ENCODE results near the gene MYL3. TPM values are rescaled to one million over a fixed set of nuclear protein-coding genes. Genes with fewer than 3 reads are reported as not detected.

Gene MYL3
- total RNA-seq, 4 donors from 2014 or later: 4.9 to 9.6 (median 6.0) TPM; not detected in 1

DNA sequence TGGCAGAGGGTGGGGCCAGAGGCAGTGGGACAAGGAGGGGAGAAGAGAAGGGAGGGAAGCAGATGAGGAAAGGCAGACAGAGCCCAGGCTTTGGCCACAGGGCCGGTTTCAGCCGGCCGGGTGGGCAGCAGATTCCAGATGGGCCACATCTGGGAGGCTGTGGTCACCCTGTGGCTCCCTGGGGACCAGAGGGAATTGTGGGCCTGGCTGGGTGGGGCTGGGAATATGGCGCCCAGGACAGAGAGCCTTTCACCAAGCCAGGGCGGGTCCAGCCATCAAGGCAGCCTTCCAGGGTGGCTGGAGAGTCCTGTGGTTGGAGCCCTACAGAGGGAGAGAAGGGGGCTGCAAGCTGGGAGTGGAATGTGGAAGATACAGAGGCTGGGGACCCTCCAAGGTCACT is 33.1 kb upstream of the MYL3 start:
- H3K4me1 ChIP-seq: peaks cover 0 to 28% of the 10 kb centered on the region in 2 donors
- TF ChIP-seq, protein P1, sequence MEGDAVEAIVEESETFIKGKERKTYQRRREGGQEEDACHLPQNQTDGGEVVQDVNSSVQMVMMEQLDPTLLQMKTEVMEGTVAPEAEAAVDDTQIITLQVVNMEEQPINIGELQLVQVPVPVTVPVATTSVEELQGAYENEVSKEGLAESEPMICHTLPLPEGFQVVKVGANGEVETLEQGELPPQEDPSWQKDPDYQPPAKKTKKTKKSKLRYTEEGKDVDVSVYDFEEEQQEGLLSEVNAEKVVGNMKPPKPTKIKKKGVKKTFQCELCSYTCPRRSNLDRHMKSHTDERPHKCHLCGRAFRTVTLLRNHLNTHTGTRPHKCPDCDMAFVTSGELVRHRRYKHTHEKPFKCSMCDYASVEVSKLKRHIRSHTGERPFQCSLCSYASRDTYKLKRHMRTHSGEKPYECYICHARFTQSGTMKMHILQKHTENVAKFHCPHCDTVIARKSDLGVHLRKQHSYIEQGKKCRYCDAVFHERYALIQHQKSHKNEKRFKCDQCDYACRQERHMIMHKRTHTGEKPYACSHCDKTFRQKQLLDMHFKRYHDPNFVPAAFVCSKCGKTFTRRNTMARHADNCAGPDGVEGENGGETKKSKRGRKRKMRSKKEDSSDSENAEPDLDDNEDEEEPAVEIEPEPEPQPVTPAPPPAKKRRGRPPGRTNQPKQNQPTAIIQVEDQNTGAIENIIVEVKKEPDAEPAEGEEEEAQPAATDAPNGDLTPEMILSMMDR (IDR thresholded peaks at IDR 0.05): no peak
- TF ChIP-seq POLR2A (IDR thresholded peaks at IDR 0.05): no peak
- H3K27ac ChIP-seq: no peak overlapping the region
- no peaks in the 10 kb centered on the region for H3K27me3 ChIP-seq
- no peaks in the 10 kb centered on the region for H3K36me3 ChIP-seq
- no peak for DNase-seq
- no peaks in the 10 kb centered on the region for H3K9me3 ChIP-seq
- no peak overlapping the region for H3K4me3 ChIP-seq
- intact Hi-C loops (cut with DNase I; ENCODE audit: low total_unique reads): no loop called here

DNA sequence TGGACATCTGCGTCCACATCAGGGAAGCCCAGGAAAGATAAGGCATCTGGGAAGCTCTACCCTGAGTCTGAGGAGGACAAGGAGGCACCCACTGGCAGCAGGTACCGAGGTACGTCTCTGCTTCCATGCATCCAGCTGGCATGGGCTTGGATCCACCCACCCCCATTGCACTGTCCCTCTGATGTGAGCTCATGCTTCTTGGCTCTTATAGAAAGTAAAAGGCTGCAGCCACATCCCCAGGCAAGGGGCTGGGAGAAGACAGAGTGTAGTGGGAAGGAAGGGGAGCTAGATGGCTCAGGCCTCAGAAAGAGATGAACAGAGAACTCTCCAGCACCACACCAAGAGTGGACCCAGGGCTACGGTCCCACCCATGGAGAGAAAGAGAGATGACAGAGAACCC is 32.5 kb upstream of the MYL3 start:
- H3K27me3 ChIP-seq: no peaks in the 10 kb centered on the region
- DNase-seq: no peak
- no peaks in the 10 kb centered on the region for H3K9me3 ChIP-seq
- TF ChIP-seq, protein P1 (IDR thresholded peaks at IDR 0.05): no peak
- intact Hi-C loops (cut with DNase I; ENCODE audit: low total_unique reads): no loop called here
- H3K4me3 ChIP-seq: no peak overlapping the region
- peaks cover 0 to 28% of the 10 kb centered on the region in 2 donors for H3K4me1 ChIP-seq
- H3K36me3 ChIP-seq: no peaks in the 10 kb centered on the region
- H3K27ac ChIP-seq: no peak overlapping the region

DNA sequence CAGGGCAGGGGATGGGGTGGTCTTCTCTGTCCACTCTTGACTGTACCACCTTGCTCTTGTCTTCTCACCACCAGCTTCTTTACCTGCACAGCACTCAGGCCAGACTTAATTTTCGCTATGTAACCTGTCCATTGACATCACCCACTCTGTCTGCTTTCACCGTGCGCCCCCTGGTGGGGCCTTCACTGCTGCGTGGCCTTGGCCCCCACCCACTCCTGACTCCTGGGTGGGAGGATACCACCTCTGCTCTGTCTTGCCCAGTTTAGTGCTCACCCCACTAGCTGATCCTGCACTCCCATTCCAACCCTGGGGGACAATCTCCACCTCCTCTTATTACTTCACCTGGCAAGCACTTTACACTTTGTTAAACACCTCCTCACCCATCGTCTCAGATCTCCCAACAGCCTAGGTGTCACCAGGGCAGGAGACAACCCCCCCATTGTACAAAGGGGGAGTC is 32.0 kb upstream of the MYL3 start:
- Histone ChIP-seq H3K27ac (no peak overlapping the region), H3K27me3 (no peaks in the 10 kb centered on the region), H3K36me3 (no peaks in the 10 kb centered on the region), H3K4me1 (peaks cover 0 to 28% of the 10 kb centered on the region in 2 donors), H3K4me3 (no peak overlapping the region), H3K9me3 (no peaks in the 10 kb centered on the region)
- TF ChIP-seq POLR2A (IDR thresholded peaks at IDR 0.05): no peak
- TF ChIP-seq, protein P1 (IDR thresholded peaks at IDR 0.05): peak; percentile 90 to 96 (median 94)
- intact Hi-C loops (cut with DNase I; ENCODE audit: low total_unique reads): no loop called here
- peak; percentile 76 to 82 for DNase-seq

DNA sequence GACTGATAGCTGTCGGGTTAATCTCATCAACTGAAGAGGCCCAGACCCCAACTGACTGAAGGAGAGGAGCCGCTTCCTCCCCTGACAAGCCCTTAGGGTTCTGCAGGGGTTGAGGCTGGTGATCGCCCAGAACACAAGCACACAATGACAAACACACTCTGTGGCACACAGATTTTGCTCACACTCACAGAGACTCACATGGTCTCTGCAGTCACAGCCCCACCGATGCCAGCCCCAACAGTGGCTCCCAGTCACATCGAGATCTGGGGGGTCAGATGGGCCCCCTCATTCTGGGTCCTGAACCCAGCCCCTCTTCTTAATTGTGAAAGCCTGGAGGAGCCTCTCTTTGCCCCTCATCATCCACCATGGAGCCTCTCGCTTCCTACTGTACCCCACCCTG is 31.0 kb upstream of the MYL3 start:
- no peaks in the 10 kb centered on the region for H3K9me3 ChIP-seq
- no peak overlapping the region for H3K4me3 ChIP-seq
- intact Hi-C loops (cut with DNase I; ENCODE audit: low total_unique reads): no loop called here
- H3K36me3 ChIP-seq: no peaks in the 10 kb centered on the region
- no peaks in the 10 kb centered on the region for H3K27me3 ChIP-seq
- H3K4me1 ChIP-seq: peaks cover 0 to 28% of the 10 kb centered on the region in 2 donors
- no peak for DNase-seq
- TF ChIP-seq POLR2A (IDR thresholded peaks at IDR 0.05): no peak
- TF ChIP-seq, protein P1 (IDR thresholded peaks at IDR 0.05): no peak
- no peak overlapping the region for H3K27ac ChIP-seq

DNA sequence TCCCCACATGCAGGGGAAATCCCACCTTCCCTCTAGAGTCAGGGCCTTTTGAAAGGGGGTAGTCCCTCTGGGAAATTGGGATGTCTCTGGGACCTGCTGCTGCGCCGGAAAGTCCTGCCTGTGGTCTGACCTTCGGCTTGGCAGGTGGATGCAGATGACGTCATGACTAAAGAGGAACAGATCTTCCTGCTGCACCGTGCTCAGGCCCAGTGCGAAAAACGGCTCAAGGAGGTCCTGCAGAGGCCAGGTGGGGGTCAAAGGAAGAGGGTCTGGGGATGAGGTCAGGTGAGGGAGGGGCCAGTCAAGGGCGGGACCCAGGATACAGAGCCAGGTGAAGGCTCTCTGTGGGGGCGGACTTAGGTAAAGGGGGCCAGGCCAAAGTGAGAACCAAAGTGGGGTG is 30.5 kb upstream of the MYL3 start:
- TF ChIP-seq POLR2A (IDR thresholded peaks at IDR 0.05): no peak
- TF ChIP-seq, protein P1 (IDR thresholded peaks at IDR 0.05): no peak
- intact Hi-C loops (cut with DNase I; ENCODE audit: low total_unique reads): no loop called here
- H3K4me3 ChIP-seq: no peak overlapping the region
- no peaks in the 10 kb centered on the region for H3K9me3 ChIP-seq
- peaks cover 0 to 24% of the 10 kb centered on the region in 2 donors for H3K4me1 ChIP-seq
- H3K36me3 ChIP-seq: no peaks in the 10 kb centered on the region
- H3K27ac ChIP-seq: no peak overlapping the region
- no peak for DNase-seq
- no peaks in the 10 kb centered on the region for H3K27me3 ChIP-seq

Data from uterus (tissue), 4 donors.